ENCODE measurements around the gene XKR3.
"Not testable (repeated sequence)": the region's sequence is repeated elsewhere in the genome, so short reads cannot be mapped to it uniquely, and the experiment has no call there.

XKR3 gene

GRCh38 chr22:16803255-16803917, 21.8 kb downstream of the XKR3 start:
- DNase-seq, result no peak

- DNase-seq, result no peak
Measured at GRCh38 chr22:16801571-16801970, 23.6 kb downstream of the XKR3 start.

DNA sequence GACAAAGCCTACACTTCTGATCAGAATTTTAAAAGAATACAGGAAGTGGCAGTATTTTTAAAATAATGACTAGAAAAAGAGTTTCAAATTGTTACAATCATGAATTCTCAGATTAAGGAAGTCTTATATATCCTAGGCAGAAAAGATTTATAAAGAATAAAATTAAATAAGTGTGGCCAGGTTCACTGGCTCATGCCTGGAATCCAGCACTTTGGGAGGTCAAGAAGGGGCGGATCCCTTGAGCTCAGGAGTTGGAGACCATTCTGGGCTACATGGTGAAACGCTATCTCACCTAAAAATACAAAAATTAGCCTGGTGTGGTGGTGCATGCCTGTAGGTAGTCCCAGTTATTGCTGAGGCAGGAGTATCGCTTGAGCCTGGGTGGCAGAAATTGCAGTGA, 24.1 kb downstream of the XKR3 start:
- DNase-seq, result no peak

- no peak for DNase-seq
Measured at GRCh38 chr22:16800358-16800757, 24.9 kb downstream of the XKR3 start.

DNA sequence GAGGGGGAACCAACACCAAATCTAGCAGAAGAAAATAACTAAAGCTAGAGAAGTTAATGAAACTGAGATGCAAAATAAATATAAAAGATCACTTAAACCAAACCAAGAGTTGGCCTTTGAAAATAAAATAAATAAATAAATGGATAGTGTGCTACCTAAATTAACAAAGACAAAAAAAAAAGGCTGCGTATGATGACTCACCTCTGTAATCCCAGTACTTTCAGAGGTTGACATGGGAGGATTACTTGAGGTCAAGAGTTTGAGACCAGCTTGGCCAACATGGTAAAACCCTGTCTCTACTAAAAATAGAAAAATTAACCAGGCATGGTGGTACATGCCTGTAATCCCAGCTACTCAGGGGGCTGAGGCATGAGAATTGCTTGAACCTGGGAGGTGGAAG, 29.7 kb downstream of the XKR3 start:
- not testable (repeated sequence) for DNase-seq

- no peak for DNase-seq
Measured at GRCh38 chr22:16793831-16794230, 31.4 kb downstream of the XKR3 start.

DNA sequence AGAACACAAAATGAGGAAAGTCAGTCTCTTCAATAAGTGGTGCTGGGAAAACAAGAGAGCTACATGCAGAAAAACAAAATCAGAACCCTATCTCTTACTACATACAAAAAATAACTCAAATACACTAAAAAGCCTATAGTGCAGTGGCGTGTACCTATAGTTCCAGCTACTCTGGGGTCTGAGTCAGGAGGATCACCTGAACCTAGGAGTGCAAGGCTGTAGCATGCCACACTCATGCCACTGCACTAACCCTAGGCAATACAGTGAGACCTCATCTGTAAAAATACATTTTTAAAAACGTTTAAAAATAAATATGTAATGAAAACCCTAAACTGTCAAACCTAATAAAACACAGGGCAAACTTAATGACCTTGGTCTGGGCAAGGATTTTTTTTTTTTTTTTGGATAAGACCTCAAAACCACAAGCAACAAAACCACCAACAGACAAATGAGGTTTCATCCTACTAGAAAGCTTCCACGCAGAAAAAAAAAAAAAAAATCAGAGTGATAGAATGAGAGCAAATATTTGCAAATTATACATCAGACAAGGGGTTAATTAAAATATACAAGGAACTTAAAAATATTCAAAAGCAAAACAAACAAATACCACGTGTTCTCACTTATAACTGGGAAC, 35.2 kb downstream of the XKR3 start:
- DNase-seq, result no peak

DNA sequence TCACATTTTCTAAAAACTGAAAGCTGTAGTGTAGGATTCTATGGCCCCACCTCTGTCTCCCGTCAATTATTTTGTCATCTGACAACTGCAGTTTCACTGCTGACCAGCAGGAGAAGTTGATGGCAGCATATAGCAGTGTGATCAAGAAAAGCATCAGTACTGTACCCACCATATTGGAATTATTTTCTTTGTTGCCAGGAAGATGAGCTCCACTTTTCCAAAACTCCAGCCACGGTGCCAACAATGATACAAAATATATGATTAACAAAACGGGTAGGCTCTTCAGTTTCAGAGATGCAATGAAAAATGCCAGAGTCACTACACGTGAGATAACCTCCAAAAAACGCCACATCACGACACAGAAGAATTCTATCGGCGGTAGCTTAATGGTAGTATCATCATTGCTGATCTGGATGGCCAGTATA, 41.3 kb downstream of the XKR3 start:
- DNase-seq, result no peak

DNA sequence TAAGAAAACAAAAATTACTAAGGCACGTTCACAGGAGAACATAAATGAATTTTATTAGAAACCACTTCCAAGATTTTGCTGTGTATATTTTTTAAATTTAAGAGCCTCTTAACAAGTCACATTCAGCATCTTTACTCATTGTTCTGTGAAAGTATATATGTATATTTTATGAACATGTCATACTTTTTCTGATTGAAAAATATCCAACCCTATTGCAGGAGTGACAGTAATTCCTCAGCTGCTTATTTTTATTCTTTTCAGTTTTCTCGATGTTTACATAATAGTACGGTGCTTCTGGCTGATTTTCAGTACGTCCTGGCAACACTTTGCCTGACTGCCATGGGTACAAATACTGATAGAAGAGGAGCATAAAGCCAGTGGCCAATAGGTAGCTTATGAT, 41.8 kb downstream of the XKR3 start:
- no peak for DNase-seq

- DNase-seq, result no peak
Measured at GRCh38 chr22:16781764-16782329, 43.4 kb downstream of the XKR3 start.

DNA sequence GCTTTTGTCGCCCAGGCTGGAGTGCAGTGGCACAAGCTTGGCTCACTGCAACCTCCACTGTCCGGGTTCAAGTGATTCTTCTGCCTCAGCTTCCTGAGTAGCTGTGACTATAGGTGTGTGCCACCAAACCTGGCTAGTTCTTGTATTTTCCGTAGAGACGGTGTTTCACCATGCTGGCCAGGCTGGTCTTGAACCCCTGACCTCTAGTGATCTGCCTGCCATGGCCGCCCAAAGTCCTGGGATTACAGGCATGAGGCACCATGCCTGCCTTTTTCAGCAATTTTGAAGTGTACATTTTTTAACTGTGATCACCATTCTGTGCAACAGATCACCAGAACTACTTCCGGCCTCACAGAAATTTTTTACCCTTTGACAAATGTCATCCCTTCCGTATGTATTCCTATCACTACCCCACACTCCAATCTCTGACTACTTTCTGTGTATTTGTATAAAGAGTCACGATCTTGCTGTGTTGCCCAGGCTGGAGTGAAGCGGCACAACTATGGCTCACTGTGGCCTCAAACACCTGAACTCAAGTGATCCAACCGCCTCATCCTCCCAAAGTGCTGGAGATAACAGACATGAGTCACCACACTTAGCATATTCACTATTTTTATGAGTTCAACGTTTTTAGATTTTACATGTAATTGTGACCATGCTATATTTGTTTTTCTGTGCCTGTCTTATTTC, 44.0 kb downstream of the XKR3 start:
- no peak for DNase-seq

- no peak for DNase-seq
Measured at GRCh38 chr22:16777284-16777924, 47.8 kb downstream of the XKR3 start.

DNA sequence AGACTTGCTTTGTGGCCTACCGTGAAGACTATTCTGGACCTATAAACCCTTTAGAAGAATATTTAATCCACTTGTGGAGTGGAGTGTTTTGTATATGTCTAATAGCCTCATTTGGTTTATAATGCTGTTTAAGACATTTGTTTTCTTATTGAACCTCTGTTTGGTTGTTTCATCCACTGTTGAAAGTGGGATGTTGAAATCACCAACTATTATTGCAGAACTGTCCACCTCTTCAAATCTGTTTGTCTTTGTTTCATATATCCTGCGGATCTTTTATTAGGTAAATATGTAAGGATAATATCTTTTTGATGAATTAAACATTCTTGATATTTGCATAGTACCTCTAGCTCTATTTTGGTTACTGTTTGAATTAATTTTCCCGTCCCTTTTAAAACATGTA, 49.1 kb downstream of the XKR3 start:
- DNase-seq, result no peak

GRCh38 chr22:16774911-16775500, 50.2 kb downstream of the XKR3 start:
- no peak for DNase-seq

- not testable (repeated sequence) for DNase-seq
Measured at GRCh38 chr22:16771569-16771968, 53.6 kb downstream of the XKR3 start.

- DNase-seq, result not testable (repeated sequence)
Measured at GRCh38 chr22:16767927-16768326, 57.3 kb downstream of the XKR3 start.

DNA sequence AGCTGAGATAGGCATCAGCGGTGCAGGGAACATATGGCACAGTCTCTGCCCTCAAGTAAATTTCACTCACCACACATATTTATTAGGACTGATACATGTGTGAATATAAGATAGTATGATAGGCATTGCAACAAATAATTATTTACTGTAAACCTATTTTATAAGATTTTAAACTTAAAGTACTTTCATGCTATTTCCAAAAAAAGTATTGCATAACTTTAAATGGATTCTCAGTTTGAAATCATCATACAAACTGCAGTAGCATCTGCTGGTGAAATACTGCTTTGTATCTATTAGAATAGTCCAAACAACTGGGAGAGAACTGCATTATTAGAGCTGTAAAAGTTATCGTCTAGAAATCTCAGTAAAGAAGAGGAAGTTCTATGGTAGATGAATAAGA, 63.0 kb downstream of the XKR3 start:
- DNase-seq, result not testable (repeated sequence)

DNA sequence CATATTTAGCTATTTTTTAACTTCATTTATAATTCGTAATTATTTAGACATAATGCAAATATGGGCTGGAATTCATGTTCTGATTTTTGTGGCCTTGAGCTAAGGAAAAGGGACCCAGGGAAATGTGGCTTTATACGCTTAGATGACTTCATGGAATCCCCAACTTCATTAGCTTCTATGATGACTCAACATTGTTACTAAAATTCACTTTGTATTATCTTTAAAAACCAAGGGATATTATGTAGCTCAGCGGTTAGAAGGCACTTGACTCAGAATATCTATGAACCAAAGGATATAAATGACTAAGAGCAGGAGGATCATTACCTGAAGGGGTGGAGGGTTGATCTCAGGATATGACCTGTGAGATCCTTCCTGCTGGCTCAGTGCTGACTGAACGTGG, 64.8 kb downstream of the XKR3 start:
- DNase-seq, result not testable (repeated sequence)

DNA sequence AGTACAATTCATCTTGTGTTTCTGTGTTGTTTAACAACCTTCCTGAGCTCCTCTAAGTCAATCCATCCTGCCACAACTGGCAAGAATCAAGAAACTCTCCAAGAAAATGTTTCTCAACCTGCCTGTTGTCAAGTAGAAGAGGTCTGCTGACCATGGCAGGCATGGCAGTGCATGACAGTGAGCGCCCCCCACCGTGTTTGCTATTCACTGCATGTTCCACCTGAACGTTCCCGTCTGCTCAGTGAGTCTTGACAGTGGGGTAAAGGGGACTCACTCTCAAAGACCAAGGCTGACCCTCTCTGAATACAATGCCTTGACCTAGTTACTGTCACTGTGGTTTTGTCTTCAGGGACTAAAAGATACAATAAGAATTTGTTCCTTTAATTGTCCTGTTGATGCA, 75.9 kb downstream of the XKR3 start:
- not testable (repeated sequence) for DNase-seq

GRCh38 chr22:16748160-16748929, 76.9 kb downstream of the XKR3 start:
- not testable (repeated sequence) for DNase-seq

DNA sequence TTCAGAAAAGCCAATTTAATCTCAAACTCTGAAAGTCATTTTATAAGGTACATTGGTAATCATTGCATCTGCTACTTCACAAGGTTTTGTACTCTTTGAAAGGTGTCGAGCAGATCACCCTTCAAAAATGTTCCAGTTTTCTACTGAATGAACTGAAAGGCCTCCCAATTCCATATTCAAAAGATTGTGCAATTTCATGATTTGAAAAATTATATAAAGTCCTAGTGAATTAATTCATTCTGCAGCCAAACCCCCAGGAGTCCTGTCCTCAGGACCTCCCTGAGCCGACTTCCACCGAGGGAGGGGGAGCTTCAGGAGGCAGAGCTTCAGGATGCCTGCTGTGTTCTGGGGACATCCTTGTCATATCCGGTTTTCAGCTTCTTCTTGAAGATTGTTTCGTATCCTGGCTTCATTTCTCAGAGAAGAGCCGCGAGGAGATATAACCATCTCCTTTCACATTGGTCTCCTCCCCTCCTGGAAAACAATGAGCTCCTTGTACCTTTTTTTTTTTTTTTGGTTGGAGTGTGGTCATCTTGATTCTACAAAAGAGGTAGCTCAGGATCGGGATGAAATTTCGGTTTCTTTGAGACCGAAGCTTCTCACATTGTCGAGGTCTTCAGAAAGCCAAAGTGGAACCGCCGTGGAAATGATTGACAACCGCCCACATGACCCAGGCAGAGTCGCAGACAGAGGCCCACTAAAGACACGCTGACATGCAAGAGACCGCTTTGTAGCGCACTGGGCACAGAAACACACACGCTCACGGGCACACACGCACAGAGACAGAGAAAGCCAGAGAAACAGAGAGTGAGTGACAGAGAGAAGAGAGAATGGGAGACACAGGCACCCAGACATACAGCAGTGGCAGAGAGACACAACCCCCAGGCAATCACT, 77.7 kb downstream of the XKR3 start:
- DNase-seq, result not testable (repeated sequence)
